SK-N-SH (cell line): ENCODE data around the gene RNF175. TPM values are rescaled to one million over a fixed set of nuclear protein-coding genes. Genes with fewer than 3 reads are reported as not detected.

Experiments used
- CTCF ChIA-PET: fragments of 300-600, 350-600 bp; formaldehyde crosslinking; extraction: SDS; loops from one replicate; lab custom pipeline; 2021; lab: Yijun Ruan, JAX
- POLR2A ChIA-PET: fragments of 350-600 bp; sonication (Branson Sonifier 250); formaldehyde crosslinking; extraction: SDS; loops from one replicate; lab custom pipeline; 2020; ENCODE audit warnings: antibody characterized with exemption, inconsistent platforms; lab: Yijun Ruan, JAX
- DNase-seq: peaks from one replicate; pipeline ENCODE4 v3.0.0; 2012
- H2AFZ ChIP-seq: fragments of 200-600 bp; sonication (generic); 2 replicates; pipeline ENCODE4 v1.8.1; 2016; ENCODE audit warnings: antibody characterized with exemption, mild to moderate bottlenecking, low read depth
- H3F3A ChIP-seq: fragments of 200-600 bp; sonication (generic); replicated peaks from 2 replicates; pipeline ENCODE3; 2016; ENCODE audit warnings: antibody characterized with exemption, mild to moderate bottlenecking; ENCODE audit not compliant: insufficient read depth
- H3K27ac ChIP-seq, 2 experiments: fragments of 200-500 bp in 1 of 2; fragments of 200-600 bp in 1 of 2; sonication (Bioruptor generic) in 1 of 2; sonication (generic), shearing (Covaris generic) in 1 of 2; 2 replicates each; pipeline versions ENCODE4 v1.5.1 to v1.6.1; 2014 to 2016; ENCODE audit warnings: low read depth in 2 of 2, inconsistent platforms in 1 of 2, low read length in 1 of 2, mild to moderate bottlenecking in 1 of 2, mixed read lengths in 1 of 2
- H3K27me3 ChIP-seq: fragments of 200-600 bp; sonication (generic), shearing (Covaris generic); 2 replicates; pipeline ENCODE4 v1.6.1; 2016; ENCODE audit warnings: mixed run types; ENCODE audit not compliant: insufficient read depth
- H3K36me3 ChIP-seq, 2 experiments: fragments of 200-500 bp in 1 of 2; fragments of 200-600 bp in 1 of 2; sonication (Bioruptor generic) in 1 of 2; sonication (generic) in 1 of 2; replicated peaks in 1 of 2; 2 replicates each; pipeline versions ENCODE3 to v1.5.1; 2014 to 2016; ENCODE audit warnings: low read length in 1 of 2, mild to moderate bottlenecking in 1 of 2; ENCODE audit not compliant: insufficient read depth in 2 of 2, control insufficient read depth in 1 of 2
- H3K4me1 ChIP-seq, 2 experiments: fragments of 200-500 bp in 1 of 2; fragments of 200-600 bp in 1 of 2; sonication (Bioruptor generic) in 1 of 2; sonication (generic), shearing (Covaris generic) in 1 of 2; 2 replicates each; pipeline versions ENCODE4 v1.5.1 to v1.6.1; 2014 to 2016; ENCODE audit warnings: low read depth in 1 of 2, low read length in 1 of 2, mixed run types in 1 of 2; ENCODE audit not compliant: insufficient read depth in 2 of 2, control insufficient read depth in 1 of 2
- H3K4me2 ChIP-seq: fragments of 200-600 bp; sonication (generic), shearing (Covaris generic); 2 replicates; pipeline ENCODE4 v1.6.1; 2017; ENCODE audit warnings: mixed run types
- H3K4me3 ChIP-seq, 2 experiments: fragments of 200-500 bp in 1 of 2; fragments of 200-600 bp in 1 of 2; sonication (Bioruptor generic) in 1 of 2; sonication (generic), shearing (Covaris generic) in 1 of 2; 2 replicates each; pipeline versions ENCODE4 v1.5.1 to v1.8.1; 2014 to 2016; ENCODE audit warnings: low read depth in 2 of 2, inconsistent platforms in 1 of 2, low read length in 1 of 2, mild to moderate bottlenecking in 1 of 2, mixed read lengths in 1 of 2, moderate library complexity in 1 of 2
- H3K79me2 ChIP-seq: fragments of 200-600 bp; sonication (generic); 2 replicates; pipeline ENCODE4 v1.8.1; 2017; ENCODE audit warnings: mild to moderate bottlenecking; ENCODE audit not compliant: insufficient read depth
- H3K9ac ChIP-seq: fragments of 200-600 bp; sonication (generic); 2 replicates; pipeline ENCODE4 v1.6.1; 2017; ENCODE audit warnings: mixed run types
- H3K9me2 ChIP-seq: fragments of 200-600 bp; sonication (generic); 2 replicates; pipeline ENCODE4 v1.6.1; 2017; ENCODE audit warnings: mixed run types
- H3K9me3 ChIP-seq: fragments of 200-600 bp; sonication (generic); 2 replicates; pipeline ENCODE4 v1.6.1; 2017; ENCODE audit warnings: mixed run types, mild to moderate bottlenecking, moderate library complexity
- H4K20me1 ChIP-seq: fragments of 200-600 bp; sonication (generic); 2 replicates; pipeline ENCODE4 v1.6.1; 2017; ENCODE audit warnings: mild to moderate bottlenecking, mixed run types; ENCODE audit not compliant: insufficient read depth
- CHD2 ChIP-seq: fragments of 150-350 bp; IDR thresholded peaks from 2 replicates; pipeline ENCODE4 v1.6.1; 2018; ENCODE audit warnings: low read length; ENCODE audit not compliant: partially characterized antibody
- EZH2phosphoT487 ChIP-seq: fragments of 200-600 bp; sonication (generic); IDR thresholded peaks from 2 replicates; pipeline ENCODE4 v1.6.1; 2017; ENCODE audit warnings: low read depth, mixed run types, mild to moderate bottlenecking, antibody characterized with exemption, moderate library complexity, borderline replicate concordance
- FOXJ3 ChIP-seq: sonication (generic); formaldehyde crosslinking; IDR thresholded peaks from 2 replicates; pipeline ENCODE4 v1.5.1; 2020; ENCODE audit warnings: mild to moderate bottlenecking, missing genetic modification reagents
- GABPA ChIP-seq: IDR thresholded peaks from 2 replicates; pipeline ENCODE4 v1.4.0; 2012; ENCODE audit warnings: low read depth, mild to moderate bottlenecking
- GATA2 ChIP-seq: sonication (generic); formaldehyde crosslinking; IDR thresholded peaks from 2 replicates; pipeline ENCODE4 v1.5.0; 2020; ENCODE audit warnings: mild to moderate bottlenecking, missing genetic modification reagents
- MEF2A ChIP-seq: IDR thresholded peaks from 2 replicates; pipeline ENCODE4 v1.4.0; 2012; ENCODE audit warnings: low read depth, borderline replicate concordance
- NFIC ChIP-seq: IDR thresholded peaks from 2 replicates; pipeline ENCODE4 v1.4.0; 2012; ENCODE audit warnings: borderline replicate concordance
- NRF1 ChIP-seq: IDR thresholded peaks from 2 replicates; pipeline ENCODE4 v1.6.1; 2012; ENCODE audit warnings: low read depth, mild to moderate bottlenecking, low read length
- POLR2AphosphoS5 ChIP-seq: IDR thresholded peaks from 2 replicates; pipeline ENCODE4 v1.6.1; 2012; ENCODE audit warnings: low read depth, low read length
- RAD21 ChIP-seq: IDR thresholded peaks from 2 replicates; pipeline ENCODE4 v1.6.1; 2012; ENCODE audit warnings: mild to moderate bottlenecking, low read length
- RCOR1 ChIP-seq: fragments of 150-350 bp; IDR thresholded peaks from 2 replicates; pipeline ENCODE4 v1.6.1; 2017; ENCODE audit warnings: antibody characterized with exemption, low read length
- RFX5 ChIP-seq: IDR thresholded peaks from 2 replicates; pipeline ENCODE4 v1.6.1; 2012; ENCODE audit warnings: mild to moderate bottlenecking, improper control_type of control experiment, low read length
- RXRA ChIP-seq: IDR thresholded peaks from 2 replicates; pipeline ENCODE4 v1.4.0; 2012; ENCODE audit warnings: low read depth, mild to moderate bottlenecking, borderline replicate concordance
- SIN3A ChIP-seq: IDR thresholded peaks from 2 replicates; pipeline ENCODE4 v1.6.1; 2012; ENCODE audit warnings: low read depth, mild to moderate bottlenecking, low read length, moderate library complexity, borderline replicate concordance
- TAF1 ChIP-seq: IDR thresholded peaks from 2 replicates; pipeline ENCODE4 v1.6.1; 2012; ENCODE audit warnings: low read depth, mild to moderate bottlenecking, low read length, moderate library complexity, borderline replicate concordance
- TCF12 ChIP-seq: IDR thresholded peaks from 2 replicates; pipeline ENCODE4 v1.4.0; 2012
- WGBS: methylation state at CpG from one replicate; pipeline ENCODE4 v1.1.6; 2017; ENCODE audit warnings: low lambda C conversion rate; 5-methylcytosine and 5-hydroxymethylcytosine counted together
- polyA plus RNA-seq, 3 experiments: library from polyadenylated mRNA; depleted of rRNA; stranded (reverse); fragments of >200 nt; gene quantifications; 2 replicates each; pipeline ENCODE4 v1.2.3, GENCODE V29; 2012
- TF ChIP-seq, protein P1 (sequence below): fragments of 200-600 bp; sonication (generic); IDR thresholded peaks from 2 replicates; pipeline ENCODE4 v1.6.1; 2017; ENCODE audit warnings: antibody characterized with exemption, mild to moderate bottlenecking, moderate library complexity
- TF ChIP-seq, protein P2 (sequence below): IDR thresholded peaks from 2 replicates; pipeline ENCODE4 v1.4.0; 2012; ENCODE audit warnings: low read depth, borderline replicate concordance
- TF ChIP-seq, protein P3 (sequence below): fragments of 150-350 bp; IDR thresholded peaks from 2 replicates; pipeline ENCODE4 v1.6.1; 2017; ENCODE audit warnings: antibody characterized with exemption, low read length, low read depth, borderline replicate concordance

RNF175 gene
- polyA plus RNA-seq, 1 of the 3 experiments (the other 2 are of a cell fraction): 0.10 TPM

DNA sequence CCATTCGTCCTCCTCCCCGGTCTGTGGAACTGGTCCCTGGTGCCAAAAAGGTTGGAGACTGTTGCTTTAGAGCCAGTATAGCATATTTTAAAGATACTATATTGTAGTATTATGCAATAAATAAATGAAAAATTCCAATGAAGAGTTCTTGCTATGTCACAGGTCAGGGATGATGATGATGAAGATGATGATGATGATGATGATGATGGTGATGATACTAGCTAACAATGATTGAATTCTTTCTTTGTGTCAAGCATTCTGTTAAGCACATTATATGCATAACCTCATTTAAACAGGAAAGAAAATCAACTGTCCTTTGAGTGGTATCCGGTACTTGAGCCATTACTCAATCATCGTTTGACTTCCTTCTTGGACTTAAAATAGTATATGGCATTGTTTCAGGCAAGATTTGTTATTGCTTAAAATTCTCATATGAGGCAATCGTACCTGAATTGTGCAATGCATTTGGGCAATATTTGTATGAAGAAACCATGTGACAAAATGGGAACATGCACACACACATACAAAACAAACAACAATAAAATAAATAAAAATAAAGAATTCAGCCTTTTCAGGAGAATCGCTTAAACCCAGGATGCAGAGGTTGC is 98.5 kb downstream of the RNF175 start:
- Histone ChIP-seq H3K4me1 (no peaks in the 10 kb centered on the region), H3K79me2 (no peaks in the 10 kb centered on the region), H3K27ac (no peak overlapping the region), H3K36me3 (no peaks in the 10 kb centered on the region), H3K4me3 (no peak overlapping the region), H3K9me2 (no peaks in the 10 kb centered on the region), H2AFZ (no peak overlapping the region), H3K4me2 (no peak overlapping the region), H3F3A (no peaks in the 10 kb centered on the region), H3K9ac (no peak overlapping the region), H3K27me3 (no peaks in the 10 kb centered on the region), H4K20me1 (no peaks in the 10 kb centered on the region), H3K9me3 (no peaks in the 10 kb centered on the region)
- CTCF ChIA-PET: no interaction called here
- POLR2A ChIA-PET: no interaction called here
- TF ChIP-seq GABPA (no peak), MEF2A (no peak), TCF12 (no peak), SIN3A (no peak), RFX5 (no peak), TAF1 (no peak), RCOR1 (no peak), NFIC (no peak), RAD21 (no peak), EZH2phosphoT487 (no peak), POLR2AphosphoS5 (no peak), NRF1 (no peak), RXRA (no peak), GATA2 (CRISPR knock-in tag) (no peak), CHD2 (no peak), FOXJ3 (CRISPR knock-in tag) (no peak)
- TF ChIP-seq, protein P1, sequence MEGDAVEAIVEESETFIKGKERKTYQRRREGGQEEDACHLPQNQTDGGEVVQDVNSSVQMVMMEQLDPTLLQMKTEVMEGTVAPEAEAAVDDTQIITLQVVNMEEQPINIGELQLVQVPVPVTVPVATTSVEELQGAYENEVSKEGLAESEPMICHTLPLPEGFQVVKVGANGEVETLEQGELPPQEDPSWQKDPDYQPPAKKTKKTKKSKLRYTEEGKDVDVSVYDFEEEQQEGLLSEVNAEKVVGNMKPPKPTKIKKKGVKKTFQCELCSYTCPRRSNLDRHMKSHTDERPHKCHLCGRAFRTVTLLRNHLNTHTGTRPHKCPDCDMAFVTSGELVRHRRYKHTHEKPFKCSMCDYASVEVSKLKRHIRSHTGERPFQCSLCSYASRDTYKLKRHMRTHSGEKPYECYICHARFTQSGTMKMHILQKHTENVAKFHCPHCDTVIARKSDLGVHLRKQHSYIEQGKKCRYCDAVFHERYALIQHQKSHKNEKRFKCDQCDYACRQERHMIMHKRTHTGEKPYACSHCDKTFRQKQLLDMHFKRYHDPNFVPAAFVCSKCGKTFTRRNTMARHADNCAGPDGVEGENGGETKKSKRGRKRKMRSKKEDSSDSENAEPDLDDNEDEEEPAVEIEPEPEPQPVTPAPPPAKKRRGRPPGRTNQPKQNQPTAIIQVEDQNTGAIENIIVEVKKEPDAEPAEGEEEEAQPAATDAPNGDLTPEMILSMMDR: no peak
- TF ChIP-seq, protein P2, sequence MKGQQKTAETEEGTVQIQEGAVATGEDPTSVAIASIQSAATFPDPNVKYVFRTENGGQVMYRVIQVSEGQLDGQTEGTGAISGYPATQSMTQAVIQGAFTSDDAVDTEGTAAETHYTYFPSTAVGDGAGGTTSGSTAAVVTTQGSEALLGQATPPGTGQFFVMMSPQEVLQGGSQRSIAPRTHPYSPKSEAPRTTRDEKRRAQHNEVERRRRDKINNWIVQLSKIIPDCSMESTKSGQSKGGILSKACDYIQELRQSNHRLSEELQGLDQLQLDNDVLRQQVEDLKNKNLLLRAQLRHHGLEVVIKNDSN: no peak
- TF ChIP-seq, protein P3, sequence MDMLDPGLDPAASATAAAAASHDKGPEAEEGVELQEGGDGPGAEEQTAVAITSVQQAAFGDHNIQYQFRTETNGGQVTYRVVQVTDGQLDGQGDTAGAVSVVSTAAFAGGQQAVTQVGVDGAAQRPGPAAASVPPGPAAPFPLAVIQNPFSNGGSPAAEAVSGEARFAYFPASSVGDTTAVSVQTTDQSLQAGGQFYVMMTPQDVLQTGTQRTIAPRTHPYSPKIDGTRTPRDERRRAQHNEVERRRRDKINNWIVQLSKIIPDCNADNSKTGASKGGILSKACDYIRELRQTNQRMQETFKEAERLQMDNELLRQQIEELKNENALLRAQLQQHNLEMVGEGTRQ: no peak
- no peak for DNase-seq
- 74% methylated on average over 6 of the region's 6 CpGs for WGBS

Other genes starting within 250 kb of the RNF175 start
- gene TLR2, start 75.7 kb downstream of the RNF175 start, polyA plus RNA-seq (2012; rRNA removed): 0.18 and 0.21 TPM in 2 replicates
- not detected in 2 replicates for gene SFRP2, start 29.1 kb upstream of the RNF175 start, polyA plus RNA-seq (2012; rRNA removed)